PFSK-1 (cell line): ENCODE measurements around the gene OR1A1.

ENCODE experiments used
- FOXP2 ChIP-seq: optimal IDR thresholded peaks from 2 replicates; pipeline ENCODE3; 2011; ENCODE audit warnings: borderline replicate concordance, control low read depth, inconsistent platforms; ENCODE audit not compliant: insufficient read depth; ENCODE audit errors: extremely low read length, extremely low read depth
- POLR2AphosphoS5 ChIP-seq: IDR thresholded peaks from 2 replicates; pipeline ENCODE4 v1.6.1; 2012; ENCODE audit warnings: low read depth, mild to moderate bottlenecking, control low read depth, low read length, moderate library complexity
- REST ChIP-seq, 2 experiments: IDR thresholded peaks; 2 replicates each; pipeline versions ENCODE4 v1.6.1 to v1.8.0; 2011 to 2012; ENCODE audit warnings: low read depth in 2 of 2, low read length in 2 of 2, control low read depth in 1 of 2, inconsistent platforms in 1 of 2, mild to moderate bottlenecking in 1 of 2, moderate library complexity in 1 of 2; ENCODE audit not compliant: insufficient read depth in 1 of 2
- SIN3A ChIP-seq: IDR thresholded peaks from 2 replicates; pipeline ENCODE4 v1.6.1; 2012; ENCODE audit warnings: mild to moderate bottlenecking, low read length, moderate library complexity, borderline replicate concordance; ENCODE audit not compliant: insufficient read depth
- TAF1 ChIP-seq: IDR thresholded peaks from 2 replicates; pipeline ENCODE4 v1.6.1; 2012; ENCODE audit warnings: low read length, control low read depth, borderline replicate concordance; ENCODE audit not compliant: insufficient read depth

The OR1A1 gene

GRCh38 chr17:3213001-3213400 is 5.5 kb downstream of the OR1A1 start:
- TF ChIP-seq TAF1: no peak

GRCh38 chr17:3213587-3213986 is 6.1 kb downstream of the OR1A1 start:
- TF ChIP-seq REST (IDR thresholded peaks at IDR 0.05; ENCODE audit: insufficient read depth in 1 of 2, low read depth in 2 of 2, low read length in 2 of 2): no peak
- no peak for TF ChIP-seq TAF1
- TF ChIP-seq SIN3A: no peak
- TF ChIP-seq FOXP2: no peak
- no peak for TF ChIP-seq POLR2AphosphoS5

- TF ChIP-seq POLR2AphosphoS5 (no peak), FOXP2 (no peak), REST (IDR thresholded peaks at IDR 0.05; ENCODE audit: insufficient read depth in 1 of 2, low read depth in 2 of 2, low read length in 2 of 2) (no peak), SIN3A (no peak)
These were observed 14.4 kb downstream of the OR1A1 start for GRCh38 chr17:3221850-3222249.

- TF ChIP-seq REST (IDR thresholded peaks at IDR 0.05; ENCODE audit: insufficient read depth in 1 of 2, low read depth in 2 of 2, low read length in 2 of 2) (no peak), POLR2AphosphoS5 (no peak), SIN3A (no peak), FOXP2 (no peak), TAF1 (no peak)
These were observed 15.0 kb downstream of the OR1A1 start for GRCh38 chr17:3222505-3222904.

GRCh38 chr17:3256575-3256974 is 49.1 kb downstream of the OR1A1 start:
- TF ChIP-seq POLR2AphosphoS5 (no peak), TAF1 (no peak), SIN3A (no peak), FOXP2 (no peak), REST (IDR thresholded peaks at IDR 0.05; ENCODE audit: insufficient read depth in 1 of 2, low read depth in 2 of 2, low read length in 2 of 2) (no peak)

- TF ChIP-seq POLR2AphosphoS5 (no peak), REST (IDR thresholded peaks at IDR 0.05; ENCODE audit: insufficient read depth in 1 of 2, low read depth in 2 of 2, low read length in 2 of 2) (no peak), FOXP2 (no peak), TAF1 (no peak)
These were observed 52.7 kb downstream of the OR1A1 start for GRCh38 chr17:3260163-3260562.
